ENCODE measurements around the gene TSPAN4. TPM values are rescaled to one million over a fixed set of nuclear protein-coding genes. Genes with fewer than 3 reads are reported as not detected.
A peak's percentile ranks its signal among the peaks of the same experiment; 100 is the strongest.

The TSPAN4 gene
- total RNA-seq, 4 donors from 2014 or later, result 47.1 to 78.9 (median 59.7) TPM

GRCh38 chr11:826227-826621 lies 16.4 kb upstream of the TSPAN4 start:
- TF ChIP-seq CTCF (IDR thresholded peaks at IDR 0.05) (no peak), POLR2AphosphoS5 (IDR thresholded peaks at IDR 0.05) (no peak), EP300 (IDR thresholded peaks at IDR 0.05) (no peak), POLR2A (IDR thresholded peaks at IDR 0.05) (no peak)
- Histone ChIP-seq H3K27me3 (peaks cover 13% of the 10 kb centered on the region), H3K4me1 (peaks cover 74% of the 10 kb centered on the region), H3K4me3 (no peak overlapping the region), H3K27ac (peak overlapping the region; percentile 66), H3K9me3 (no peaks in the 10 kb centered on the region), H3K36me3 (peaks cover 36% of the 10 kb centered on the region)
- no peak for DNase-seq (ENCODE audit: low spot score in 2 of 2)
- 75% methylated on average over 8 of the region's 9 CpGs for WGBS

- Histone ChIP-seq H3K27ac (peak overlapping the region; percentile 66), H3K36me3 (peaks cover 36% of the 10 kb centered on the region), H3K9me3 (no peaks in the 10 kb centered on the region), H3K4me1 (peaks cover 74% of the 10 kb centered on the region), H3K27me3 (peaks cover 13% of the 10 kb centered on the region), H3K4me3 (peak overlapping the region; percentile 53)
- no peak for TF ChIP-seq EP300 (IDR thresholded peaks at IDR 0.05)
- 5% methylated on average over 11 of the region's 22 CpGs for WGBS
- no peak for DNase-seq (ENCODE audit: low spot score in 2 of 2)
Observed at GRCh38 chr11:826836-827145, 15.9 kb upstream of the TSPAN4 start.

GRCh38 chr11:827146-827896 lies 15.3 kb upstream of the TSPAN4 start:
- DNase-seq (ENCODE audit: low spot score in 2 of 2), result no peak
- H3K36me3 ChIP-seq, result peaks cover 30% of the 10 kb centered on the region
- H3K9me3 ChIP-seq, result no peaks in the 10 kb centered on the region
- WGBS, result 18% methylated on average over 12 of the region's 66 CpGs
- peaks cover 74% of the 10 kb centered on the region for H3K4me1 ChIP-seq
- peak overlapping the region; percentile 66 for H3K27ac ChIP-seq
- peak overlapping the region; percentile 53 for H3K4me3 ChIP-seq
- H3K27me3 ChIP-seq, result peaks cover 13% of the 10 kb centered on the region
- no peak for TF ChIP-seq EP300 (IDR thresholded peaks at IDR 0.05)
- no peak for TF ChIP-seq CTCF (IDR thresholded peaks at IDR 0.05)
- TF ChIP-seq POLR2A (IDR thresholded peaks at IDR 0.05), result no peak
- TF ChIP-seq POLR2AphosphoS5 (IDR thresholded peaks at IDR 0.05), result no peak

GRCh38 chr11:827897-828192 lies 14.8 kb upstream of the TSPAN4 start, which contains the start of gene CRACR2B:
CRACR2B (plus strand) TSS chr11:827919; CDS start chr11:828608, 689 bp downstream.
- H3K9me3 ChIP-seq, result no peaks in the 10 kb centered on the region
- H3K4me3 ChIP-seq, result peak within 1 kb of the TSS; percentile 53
- no peak for DNase-seq (ENCODE audit: low spot score in 2 of 2)
- H3K27me3 ChIP-seq, result peaks cover 13% of the 10 kb centered on the region
- H3K4me1 ChIP-seq, result peaks cover 75% of the 10 kb centered on the region
- peaks cover 27% of the 10 kb centered on the region for H3K36me3 ChIP-seq
- peak within 1 kb of the TSS; percentile 66 for H3K27ac ChIP-seq
- no peak for TF ChIP-seq CTCF (IDR thresholded peaks at IDR 0.05)
- no peak for TF ChIP-seq POLR2AphosphoS5 (IDR thresholded peaks at IDR 0.05)
- no peak for TF ChIP-seq POLR2A (IDR thresholded peaks at IDR 0.05)
- no peak for TF ChIP-seq EP300 (IDR thresholded peaks at IDR 0.05)
- 39% methylated on average over 2 of the region's 5 CpGs for WGBS

GRCh38 chr11:828506-829175 lies 14.0 kb upstream of the TSPAN4 start:
- 100% methylated on average over 6 of the region's 21 CpGs for WGBS
- no peak for DNase-seq (ENCODE audit: low spot score in 2 of 2)

More at GRCh38 chr11:828506-829175, 14.0 kb upstream of the TSPAN4 start:
- Histone ChIP-seq H3K27ac (peak overlapping the region; percentile 43), H3K27me3 (peaks cover 13% of the 10 kb centered on the region), H3K4me3 (peak overlapping the region; percentile 45), H3K9me3 (no peaks in the 10 kb centered on the region), H3K4me1 (peaks cover 82% of the 10 kb centered on the region), H3K36me3 (peaks cover 19% of the 10 kb centered on the region)
- TF ChIP-seq EP300 (IDR thresholded peaks at IDR 0.05) (no peak), POLR2A (IDR thresholded peaks at IDR 0.05) (no peak), CTCF (IDR thresholded peaks at IDR 0.05) (no peak), POLR2AphosphoS5 (IDR thresholded peaks at IDR 0.05) (no peak)

Measured in suprapubic skin (tissue), 4 donors.